ENCODE results near the gene TNXB.
"Not testable (repeated sequence)": the region's sequence is repeated elsewhere in the genome, so short reads cannot be mapped to it uniquely, and the experiment has no call there.

Gene TNXB

GRCh38 chr6:32049736-32050135 is 59.4 kb downstream of the TNXB start:
- H3K4me3 Mint-ChIP-seq; H3K4me1 Mint-ChIP-seq (ENCODE audit: low read depth); H3K9me3 Mint-ChIP-seq (ENCODE audit: low read depth); H3K27me3 Mint-ChIP-seq; H3K27ac Mint-ChIP-seq; H3K36me3 Mint-ChIP-seq: not testable (repeated sequence)

GRCh38 chr6:32049149-32049548 is 60.0 kb downstream of the TNXB start:
- not testable (repeated sequence) for H3K4me1 Mint-ChIP-seq (ENCODE audit: low read depth); H3K27ac Mint-ChIP-seq; H3K27me3 Mint-ChIP-seq; H3K9me3 Mint-ChIP-seq (ENCODE audit: low read depth); H3K36me3 Mint-ChIP-seq; H3K4me3 Mint-ChIP-seq

GRCh38 chr6:32047855-32048766 is 61.0 kb downstream of the TNXB start:
- H3K27me3 Mint-ChIP-seq: no peaks in the 10 kb centered on the region
- no peaks in the 10 kb centered on the region for H3K36me3 Mint-ChIP-seq
- H3K27ac Mint-ChIP-seq: no peak overlapping the region
- no peak overlapping the region for H3K4me3 Mint-ChIP-seq
- peaks cover 2% of the 10 kb centered on the region for H3K4me1 Mint-ChIP-seq (ENCODE audit: low read depth)
- no peaks in the 10 kb centered on the region for H3K9me3 Mint-ChIP-seq (ENCODE audit: low read depth)

- no peak overlapping the region for H3K27ac Mint-ChIP-seq
- peaks cover 2% of the 10 kb centered on the region for H3K4me1 Mint-ChIP-seq (ENCODE audit: low read depth)
- H3K36me3 Mint-ChIP-seq: no peaks in the 10 kb centered on the region
- no peak overlapping the region for H3K4me3 Mint-ChIP-seq
- no peaks in the 10 kb centered on the region for H3K9me3 Mint-ChIP-seq (ENCODE audit: low read depth)
- H3K27me3 Mint-ChIP-seq: no peaks in the 10 kb centered on the region
These were observed 61.6 kb downstream of the TNXB start for GRCh38 chr6:32047539-32047854.

- H3K27me3 Mint-ChIP-seq: no peaks in the 10 kb centered on the region
- H3K4me1 Mint-ChIP-seq (ENCODE audit: low read depth): peaks cover 2% of the 10 kb centered on the region
- H3K36me3 Mint-ChIP-seq: no peaks in the 10 kb centered on the region
- no peak overlapping the region for H3K27ac Mint-ChIP-seq
- H3K9me3 Mint-ChIP-seq (ENCODE audit: low read depth): no peaks in the 10 kb centered on the region
- H3K4me3 Mint-ChIP-seq: no peak overlapping the region
These were observed 62.1 kb downstream of the TNXB start for GRCh38 chr6:32047084-32047478.

GRCh38 chr6:32046450-32047083 is 62.6 kb downstream of the TNXB start:
- H3K9me3 Mint-ChIP-seq (ENCODE audit: low read depth): no peaks in the 10 kb centered on the region
- no peaks in the 10 kb centered on the region for H3K36me3 Mint-ChIP-seq
- no peak overlapping the region for H3K27ac Mint-ChIP-seq
- H3K27me3 Mint-ChIP-seq: no peaks in the 10 kb centered on the region
- H3K4me1 Mint-ChIP-seq (ENCODE audit: low read depth): peaks cover 2% of the 10 kb centered on the region
- no peak overlapping the region for H3K4me3 Mint-ChIP-seq

- Mint-ChIP-seq H3K36me3 (no peaks in the 10 kb centered on the region), H3K4me3 (no peak overlapping the region), H3K27me3 (no peaks in the 10 kb centered on the region), H3K9me3 (ENCODE audit: low read depth) (no peaks in the 10 kb centered on the region), H3K4me1 (ENCODE audit: low read depth) (peaks cover 2% of the 10 kb centered on the region), H3K27ac (no peak overlapping the region)
These were observed 63.2 kb downstream of the TNXB start for GRCh38 chr6:32045811-32046449.

GRCh38 chr6:32044916-32045315 is 64.2 kb downstream of the TNXB start:
- H3K4me1 Mint-ChIP-seq (ENCODE audit: low read depth); H3K9me3 Mint-ChIP-seq (ENCODE audit: low read depth); H3K36me3 Mint-ChIP-seq: not testable (repeated sequence)

GRCh38 chr6:32043589-32044380 is 65.4 kb downstream of the TNXB start:
- H3K4me3 Mint-ChIP-seq: not testable (repeated sequence)

More at GRCh38 chr6:32044916-32045315, 64.2 kb downstream of the TNXB start:
- H3K27me3 Mint-ChIP-seq, H3K4me3 Mint-ChIP-seq, H3K27ac Mint-ChIP-seq: not testable (repeated sequence)

GRCh38 chr6:32042276-32042675 is 66.9 kb downstream of the TNXB start:
- H3K4me3 Mint-ChIP-seq; H3K4me1 Mint-ChIP-seq (ENCODE audit: low read depth); H3K27me3 Mint-ChIP-seq: not testable (repeated sequence)

More at GRCh38 chr6:32043589-32044380, 65.4 kb downstream of the TNXB start:
- not testable (repeated sequence) for H3K27me3 Mint-ChIP-seq; H3K9me3 Mint-ChIP-seq (ENCODE audit: low read depth); H3K36me3 Mint-ChIP-seq; H3K27ac Mint-ChIP-seq; H3K4me1 Mint-ChIP-seq (ENCODE audit: low read depth)

GRCh38 chr6:32041385-32041784 is 67.8 kb downstream of the TNXB start:
- not testable (repeated sequence) for H3K36me3 Mint-ChIP-seq; H3K4me1 Mint-ChIP-seq (ENCODE audit: low read depth); H3K27me3 Mint-ChIP-seq; H3K27ac Mint-ChIP-seq; H3K4me3 Mint-ChIP-seq; H3K9me3 Mint-ChIP-seq (ENCODE audit: low read depth)

More at GRCh38 chr6:32042276-32042675, 66.9 kb downstream of the TNXB start:
- not testable (repeated sequence) for H3K9me3 Mint-ChIP-seq (ENCODE audit: low read depth); H3K36me3 Mint-ChIP-seq; H3K27ac Mint-ChIP-seq

- H3K27ac Mint-ChIP-seq, H3K4me3 Mint-ChIP-seq: not testable (repeated sequence)
These were observed 68.2 kb downstream of the TNXB start for GRCh38 chr6:32041050-32041321.

GRCh38 chr6:32040299-32041049 is 68.7 kb downstream of the TNXB start:
- not testable (repeated sequence) for H3K4me3 Mint-ChIP-seq; H3K4me1 Mint-ChIP-seq (ENCODE audit: low read depth); H3K27ac Mint-ChIP-seq; H3K27me3 Mint-ChIP-seq; H3K36me3 Mint-ChIP-seq; H3K9me3 Mint-ChIP-seq (ENCODE audit: low read depth)

More at GRCh38 chr6:32041050-32041321, 68.2 kb downstream of the TNXB start:
- H3K9me3 Mint-ChIP-seq (ENCODE audit: low read depth); H3K4me1 Mint-ChIP-seq (ENCODE audit: low read depth); H3K27me3 Mint-ChIP-seq; H3K36me3 Mint-ChIP-seq: not testable (repeated sequence)

GRCh38 chr6:32039321-32040274 is 69.5 kb downstream of the TNXB start:
- H3K36me3 Mint-ChIP-seq; H3K9me3 Mint-ChIP-seq (ENCODE audit: low read depth); H3K4me1 Mint-ChIP-seq (ENCODE audit: low read depth); H3K27me3 Mint-ChIP-seq; H3K4me3 Mint-ChIP-seq; H3K27ac Mint-ChIP-seq: not testable (repeated sequence)
